GM18868 (cell line): ENCODE results near the gene CHST8.
"Not testable (repeated sequence)": the region's sequence is repeated elsewhere in the genome, so short reads cannot be mapped to it uniquely, and the experiment has no call there.

Experiments used
- ATAC-seq: cut with Tn5 transposase; IDR thresholded peaks from one replicate; pipeline ENCODE4 v1.9.1; 2021; ENCODE audit warnings: mild to moderate bottlenecking, moderate library complexity; ENCODE audit not compliant: unreplicated experiment

Gene CHST8

GRCh38 chr19:33688171-33688992 lies 66.6 kb downstream of the CHST8 start:
- no peak for ATAC-seq

- ATAC-seq, result no peak
Observed at GRCh38 chr19:33689138-33689746, 67.5 kb downstream of the CHST8 start.

GRCh38 chr19:33689868-33690267 lies 68.1 kb downstream of the CHST8 start:
- no peak for ATAC-seq

- no peak for ATAC-seq
Observed at GRCh38 chr19:33690378-33691029, 68.8 kb downstream of the CHST8 start.

GRCh38 chr19:33691030-33691427 lies 69.3 kb downstream of the CHST8 start:
- ATAC-seq, result no peak

GRCh38 chr19:33691736-33692135 lies 70.0 kb downstream of the CHST8 start:
- no peak for ATAC-seq

- no peak for ATAC-seq
Observed at GRCh38 chr19:33693678-33694077, 71.9 kb downstream of the CHST8 start.

GRCh38 chr19:33695547-33695946 lies 73.8 kb downstream of the CHST8 start:
- ATAC-seq, result not testable (repeated sequence)

- no peak for ATAC-seq
Observed at GRCh38 chr19:33697766-33698165, 76.0 kb downstream of the CHST8 start.

GRCh38 chr19:33698576-33699435 lies 77.1 kb downstream of the CHST8 start:
- no peak for ATAC-seq

GRCh38 chr19:33699754-33700407 lies 78.1 kb downstream of the CHST8 start:
- ATAC-seq, result no peak

- no peak for ATAC-seq
Observed at GRCh38 chr19:33700408-33701013, 78.8 kb downstream of the CHST8 start.

- ATAC-seq, result no peak
Observed at GRCh38 chr19:33701565-33701964, 79.8 kb downstream of the CHST8 start.

GRCh38 chr19:33702606-33703437 lies 81.1 kb downstream of the CHST8 start:
- no peak for ATAC-seq

GRCh38 chr19:33703438-33703750 lies 81.6 kb downstream of the CHST8 start:
- ATAC-seq, result no peak

- no peak for ATAC-seq
Observed at GRCh38 chr19:33703821-33704220, 82.1 kb downstream of the CHST8 start.

GRCh38 chr19:33704271-33704670 lies 82.5 kb downstream of the CHST8 start:
- ATAC-seq, result no peak

GRCh38 chr19:33705090-33705847 lies 83.5 kb downstream of the CHST8 start:
- no peak for ATAC-seq

GRCh38 chr19:33705860-33706259 lies 84.1 kb downstream of the CHST8 start:
- no peak for ATAC-seq
